Cardiac muscle cell (in vitro differentiated cells and primary cell): Measurements from ENCODE around the gene HOXC5. TPM values are rescaled to one million over a fixed set of nuclear protein-coding genes. Genes with fewer than 3 reads are reported as not detected.

ENCODE experiments used
- DNase-seq, 2 donors: peaks; one replicate each; pipeline versions ENCODE4 v3.0.0 to v3.0.0-alpha.2; 2010 to 2017; ENCODE audit warnings: low read depth in 1 of 2, low spot score in 1 of 2
- H3K27ac ChIP-seq: fragments of 200-600 bp; sonication (generic); 2 replicates; pipeline ENCODE4 v1.5.1; 2016
- H3K27me3 ChIP-seq: fragments of 200-600 bp; sonication (generic); 2 replicates; pipeline ENCODE4 v1.6.0; 2016; ENCODE audit warnings: control low read depth
- H3K36me3 ChIP-seq: fragments of 200-600 bp; sonication (generic); 2 replicates; pipeline ENCODE4 v1.5.1; 2016; ENCODE audit warnings: control low read depth
- H3K4me1 ChIP-seq: fragments of 200-600 bp; sonication (generic); 2 replicates; pipeline ENCODE4 v1.8.1; 2017; ENCODE audit warnings: low read depth, mild to moderate bottlenecking, mixed run types
- H3K4me3 ChIP-seq: fragments of 200-600 bp; sonication (generic); 2 replicates; pipeline ENCODE4 v1.5.1; 2016; ENCODE audit warnings: mild to moderate bottlenecking
- H3K9me3 ChIP-seq: fragments of 200-600 bp; sonication (generic); 2 replicates; pipeline ENCODE4 v1.5.1; 2017; ENCODE audit warnings: low read depth, mild to moderate bottlenecking, control low read depth
- CTCF ChIP-seq: IDR thresholded peaks from 2 replicates; pipeline ENCODE4 v1.5.1; 2012; ENCODE audit warnings: low read depth, mild to moderate bottlenecking, low read length
- polyA plus RNA-seq: library from polyadenylated mRNA; unstranded; fragments of >200 nt; fragmentation: Nextera tagmentation; extraction: Ambion mirVana; gene quantifications from 2 replicates; pipeline ENCODE4 v1.2.1, GENCODE V29; 2016
- total RNA-seq: library from RNA; depleted of rRNA; stranded (reverse); fragments of >200 nt; gene quantifications from 2 replicates; pipeline ENCODE4 v1.2.3, GENCODE V29; 2016

Gene HOXC5
- total and polyA plus RNA-seq, 2 experiments from 2014 or later: not detected

GRCh38 chr12:54032086-54032619 is 697 bp upstream of the HOXC5 start:
- H3K27ac ChIP-seq: no peak overlapping the region

GRCh38 chr12:54033106-54033979 is 493 bp downstream of the HOXC5 start:
- peak overlapping the region; percentile 10 for H3K4me3 ChIP-seq
- no peaks in the 10 kb centered on the region for H3K9me3 ChIP-seq
- no peak for DNase-seq
- H3K4me1 ChIP-seq: peaks cover 4% of the 10 kb centered on the region
- peaks cover 100% of the 10 kb centered on the region for H3K27me3 ChIP-seq
- H3K27ac ChIP-seq: no peak overlapping the region
- no peak for TF ChIP-seq CTCF
- no peaks in the 10 kb centered on the region for H3K36me3 ChIP-seq

More at GRCh38 chr12:54032086-54032619, 697 bp upstream of the HOXC5 start:
- no peak for DNase-seq
- Histone ChIP-seq H3K9me3 (no peaks in the 10 kb centered on the region), H3K4me1 (peaks cover 4% of the 10 kb centered on the region), H3K4me3 (no peak overlapping the region), H3K27me3 (peaks cover 100% of the 10 kb centered on the region), H3K36me3 (no peaks in the 10 kb centered on the region)
- TF ChIP-seq CTCF: no peak

GRCh38 chr12:54033980-54034784 is 1.3 kb downstream of the HOXC5 start:
- H3K36me3 ChIP-seq: no peaks in the 10 kb centered on the region
- H3K27ac ChIP-seq: no peak overlapping the region
- H3K4me3 ChIP-seq: no peak overlapping the region
- no peaks in the 10 kb centered on the region for H3K9me3 ChIP-seq
- no peak for TF ChIP-seq CTCF
- H3K4me1 ChIP-seq: peaks cover 4% of the 10 kb centered on the region
- DNase-seq: no peak
- H3K27me3 ChIP-seq: peaks cover 100% of the 10 kb centered on the region

- Histone ChIP-seq H3K9me3 (no peaks in the 10 kb centered on the region), H3K4me1 (peaks cover 4% of the 10 kb centered on the region), H3K27ac (no peak overlapping the region), H3K36me3 (no peaks in the 10 kb centered on the region), H3K27me3 (peaks cover 100% of the 10 kb centered on the region), H3K4me3 (no peak overlapping the region)
- no peak for DNase-seq
- no peak for TF ChIP-seq CTCF
Observed at GRCh38 chr12:54034785-54035310, 2.0 kb downstream of the HOXC5 start.

GRCh38 chr12:54035568-54036264 is 2.9 kb downstream of the HOXC5 start:
- Histone ChIP-seq H3K9me3 (no peaks in the 10 kb centered on the region), H3K27ac (no peak overlapping the region), H3K4me3 (no peak overlapping the region), H3K27me3 (peaks cover 100% of the 10 kb centered on the region), H3K4me1 (peaks cover 4% of the 10 kb centered on the region), H3K36me3 (no peaks in the 10 kb centered on the region)
- TF ChIP-seq CTCF: no peak
- DNase-seq: no peak
